ENCODE data around the gene CLEC12A.

- TF ChIP-seq POLR2AphosphoS5 (IDR thresholded peaks at IDR 0.05) (no peak), CTCF (IDR thresholded peaks at IDR 0.05 in 8 of 11, conservative IDR thresholded peaks at IDR 0.05 in 3 of 11) (peak in 8 of 11 experiments; percentile 24 to 65 (median 54)), POLR2A (IDR thresholded peaks at IDR 0.05) (no peak)
Observed at GRCh38 chr12:10033783-10034545, 62.8 kb downstream of the CLEC12A start.
